B cell (primary cell): Measurements from ENCODE around the gene CACNG8. TPM values are rescaled to one million over a fixed set of nuclear protein-coding genes. Genes with fewer than 3 reads are reported as not detected.

Experiments used
- ATAC-seq: fragments of 200-7000 bp; cut with Tn5 transposase; one replicate; pipeline ENCODE4 v1.10.0; 2021; ENCODE audit warnings: low read depth, mild to moderate bottlenecking, moderate number of reproducible peaks, moderate library complexity
- CTCF ChIA-PET: fragments of 350-600 bp; sonication (Branson Sonifier 250); formaldehyde crosslinking; loops from one replicate; lab custom pipeline; 2021; ENCODE audit warnings: antibody characterized with exemption, inconsistent platforms; lab: Charles Lee
- POLR2A ChIA-PET: fragments of 350-600 bp; sonication (Branson Sonifier 250); formaldehyde crosslinking; loops from one replicate; lab custom pipeline; 2021; ENCODE audit warnings: antibody characterized with exemption; lab: Charles Lee
- DNase-seq: peaks from one replicate; pipeline ENCODE4 v3.0.0; 2013
- H2AFZ ChIP-seq: 2 replicates; pipeline ENCODE4 v1.6.1; 2012; ENCODE audit warnings: mild to moderate bottlenecking, low read depth, low read length; ENCODE audit not compliant: insufficient read depth, poor library complexity, severe bottlenecking
- H3K27ac ChIP-seq, 2 donors: 1 replicate in 1 of 2; 2 replicates in 1 of 2; pipeline ENCODE4 v1.5.1; 2012 to 2013; ENCODE audit warnings: low read length in 2 of 2, mild to moderate bottlenecking in 2 of 2, moderate library complexity in 1 of 2
- H3K27me3 ChIP-seq, 4 experiments: fragments of 200-600 bp in 1 of 4; sonication (generic) in 1 of 4; replicated peaks in 1 of 4; 1 replicate in 2 of 4; 2 replicates in 2 of 4; pipeline versions ENCODE4 v1.6.1 to v1.7.0; 2013 to 2016; ENCODE audit warnings: low read length in 3 of 4, mild to moderate bottlenecking in 2 of 4, mixed read lengths in 1 of 4, moderate library complexity in 1 of 4; ENCODE audit not compliant: insufficient read depth in 4 of 4, control insufficient read depth in 3 of 4; ENCODE audit errors: control extremely low read depth in 1 of 4
- H3K36me3 ChIP-seq, 2 experiments: replicated peaks in 1 of 2; 1 replicate in 1 of 2; 2 replicates in 1 of 2; pipeline versions ENCODE4 v1.6.1 to v1.7.1; 2013; ENCODE audit warnings: low read length in 1 of 2; ENCODE audit not compliant: insufficient read depth in 2 of 2, control insufficient read depth in 1 of 2; ENCODE audit errors: control extremely low read depth in 1 of 2, extremely low read depth in 1 of 2
- H3K4me1 ChIP-seq, 2 donors: fragments of 200-600 bp in 1 of 2; sonication (generic) in 1 of 2; 1 replicate in 1 of 2; 2 replicates in 1 of 2; pipeline versions ENCODE4 v1.5.1 to v1.6.1; 2013 to 2017; ENCODE audit warnings: low read length in 2 of 2; ENCODE audit not compliant: control insufficient read depth in 2 of 2, insufficient read depth in 2 of 2
- H3K4me2 ChIP-seq: replicated peaks from 2 replicates; pipeline ENCODE3; 2012; ENCODE audit warnings: mild to moderate bottlenecking, low read depth, low read length; ENCODE audit not compliant: poor library complexity, severe bottlenecking
- H3K4me3 ChIP-seq, 5 experiments: fragments of 200-600 bp in 1 of 5; sonication (generic) in 1 of 5; 1 replicate in 3 of 5; 2 replicates in 2 of 5; pipeline versions ENCODE4 v1.5.1 to v1.7.0; 2011 to 2016; ENCODE audit warnings: low read length in 4 of 5, mild to moderate bottlenecking in 4 of 5, low read depth in 2 of 5, control low read depth in 1 of 5, moderate library complexity in 1 of 5; ENCODE audit not compliant: insufficient read depth in 1 of 5; ENCODE audit errors: control extremely low read depth in 1 of 5, extremely low read depth in 1 of 5
- H3K79me2 ChIP-seq: fragments of 200-600 bp; sonication (generic); one replicate; pipeline ENCODE4 v1.6.0; 2016; ENCODE audit warnings: low read length; ENCODE audit not compliant: control insufficient read depth, insufficient read depth
- H3K9ac ChIP-seq: fragments of 200-600 bp; sonication (generic); 2 replicates; pipeline ENCODE4 v1.6.1; 2017; ENCODE audit warnings: mild to moderate bottlenecking, low read length, moderate library complexity
- H3K9me3 ChIP-seq, 3 donors: one replicate each; pipeline versions ENCODE4 v1.6.1 to v1.7.1; 2013; ENCODE audit warnings: low read length in 2 of 3; ENCODE audit not compliant: control insufficient read depth in 2 of 3, insufficient read depth in 1 of 3; ENCODE audit errors: control extremely low read depth in 1 of 3
- H4K20me1 ChIP-seq: 2 replicates; pipeline ENCODE4 v1.6.0; 2012; ENCODE audit warnings: mild to moderate bottlenecking, low read length; ENCODE audit not compliant: insufficient read depth, control insufficient read depth, poor library complexity, severe bottlenecking
- H3K27ac Mint-ChIP-seq: one replicate; pipeline ENCODE4 v1.8.0; 2021; ENCODE audit warnings: mixed read lengths
- H3K27me3 Mint-ChIP-seq: one replicate; pipeline ENCODE4 v1.8.0; 2021; ENCODE audit warnings: mixed read lengths
- H3K4me1 Mint-ChIP-seq: one replicate; pipeline ENCODE4 v1.8.0; 2021; ENCODE audit warnings: mixed read lengths
- H3K4me3 Mint-ChIP-seq: one replicate; pipeline ENCODE4 v1.8.0; 2021; ENCODE audit warnings: mixed read lengths
- H3K9me3 Mint-ChIP-seq: one replicate; pipeline ENCODE4 v1.8.0; 2022; ENCODE audit warnings: mixed read lengths; ENCODE audit not compliant: insufficient read depth
- EZH2 ChIP-seq: IDR thresholded peaks from 2 replicates; pipeline ENCODE4 v1.6.1; 2012; ENCODE audit warnings: borderline replicate concordance, low read depth, mild to moderate bottlenecking, moderate library complexity, low read length; ENCODE audit not compliant: insufficient read depth, poor library complexity, severe bottlenecking
- WGBS: methylation state at CpG from one replicate; pipeline ENCODE4 v1.1.5; 2013; ENCODE audit warnings: missing lambda C conversion rate; ENCODE audit not compliant: insufficient coverage; 5-methylcytosine and 5-hydroxymethylcytosine counted together
- intact Hi-C: fragments of 100-400 bp; cut with micrococcal nuclease; formaldehyde crosslinking; loops from one replicate; pipeline ENCODE4 v1.10.0; 2022
- polyA plus RNA-seq: library from polyadenylated mRNA; depleted of rRNA; stranded (reverse); fragments of >200 nt; gene quantifications from 2 replicates; pipeline ENCODE4 v1.2.3, GENCODE V29; 2012
- total RNA-seq, 2 donors: library from RNA; stranded (reverse); fragments of 120-200 nt in 1 of 2; gene quantifications; 1 replicate in 1 of 2; 2 replicates in 1 of 2; pipeline versions ENCODE4 v1.2.3 to v1.2.4, GENCODE V29; 2013 to 2022
- TF ChIP-seq, protein P1 (sequence below): fragments of 200-600 bp; IDR thresholded peaks from one replicate; pipeline ENCODE4 v1.8.0; 2022; ENCODE audit warnings: antibody characterized with exemption, mild to moderate bottlenecking

The CACNG8 gene
- total and polyA plus RNA-seq, 2 donors (not counting 1 experiment from before 2014, with no cell fraction given), result not detected

DNA sequence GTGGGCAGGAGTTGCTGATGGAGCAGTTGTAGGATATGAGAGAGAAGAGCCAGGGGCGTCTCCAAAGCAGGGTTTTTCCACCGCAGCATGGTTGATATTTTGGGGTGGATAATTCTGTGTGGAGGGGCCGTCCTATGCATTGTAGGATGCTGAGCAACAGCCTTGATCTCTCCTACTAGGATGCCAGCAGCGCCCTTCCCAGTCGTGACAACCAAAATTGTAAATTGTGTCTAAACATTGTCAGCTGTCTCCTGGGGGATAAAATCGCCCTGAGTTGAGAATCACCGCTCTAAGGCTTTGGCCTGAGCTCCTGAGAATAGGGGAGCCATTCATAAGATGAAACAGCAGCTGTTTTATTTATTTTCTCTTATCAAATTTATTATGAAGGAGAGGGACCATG lies 4.2 kb downstream of the CACNG8 start:
- 81% methylated on average over 3 of the region's 7 CpGs for WGBS
- Histone ChIP-seq H3K27me3 (peaks cover 0 to 26% (median 3%) of the 10 kb centered on the region in 4 experiments), H3K9ac (no peak overlapping the region), H3K4me3 (no peak overlapping the region), H3K27ac (no peak overlapping the region), H4K20me1 (no peaks in the 10 kb centered on the region), H3K4me2 (no peak overlapping the region), H3K9me3 (peaks cover 0 to 13% (median 0%) of the 10 kb centered on the region in 3 donors), H3K4me1 (no peaks in the 10 kb centered on the region), H3K79me2 (no peaks in the 10 kb centered on the region), H3K36me3 (no peaks in the 10 kb centered on the region), H2AFZ (no peak overlapping the region)
- ATAC-seq, result no peak
- TF ChIP-seq EZH2, result no peak
- TF ChIP-seq, protein P1, sequence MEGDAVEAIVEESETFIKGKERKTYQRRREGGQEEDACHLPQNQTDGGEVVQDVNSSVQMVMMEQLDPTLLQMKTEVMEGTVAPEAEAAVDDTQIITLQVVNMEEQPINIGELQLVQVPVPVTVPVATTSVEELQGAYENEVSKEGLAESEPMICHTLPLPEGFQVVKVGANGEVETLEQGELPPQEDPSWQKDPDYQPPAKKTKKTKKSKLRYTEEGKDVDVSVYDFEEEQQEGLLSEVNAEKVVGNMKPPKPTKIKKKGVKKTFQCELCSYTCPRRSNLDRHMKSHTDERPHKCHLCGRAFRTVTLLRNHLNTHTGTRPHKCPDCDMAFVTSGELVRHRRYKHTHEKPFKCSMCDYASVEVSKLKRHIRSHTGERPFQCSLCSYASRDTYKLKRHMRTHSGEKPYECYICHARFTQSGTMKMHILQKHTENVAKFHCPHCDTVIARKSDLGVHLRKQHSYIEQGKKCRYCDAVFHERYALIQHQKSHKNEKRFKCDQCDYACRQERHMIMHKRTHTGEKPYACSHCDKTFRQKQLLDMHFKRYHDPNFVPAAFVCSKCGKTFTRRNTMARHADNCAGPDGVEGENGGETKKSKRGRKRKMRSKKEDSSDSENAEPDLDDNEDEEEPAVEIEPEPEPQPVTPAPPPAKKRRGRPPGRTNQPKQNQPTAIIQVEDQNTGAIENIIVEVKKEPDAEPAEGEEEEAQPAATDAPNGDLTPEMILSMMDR, result no peak
- Mint-ChIP-seq H3K27ac (no peak overlapping the region), H3K4me1 (no peaks in the 10 kb centered on the region), H3K9me3 (no peaks in the 10 kb centered on the region), H3K27me3 (peaks cover 34% of the 10 kb centered on the region), H3K4me3 (no peak overlapping the region)
- no peak for DNase-seq
- intact Hi-C loops, result no loop called here
- ChIA-PET POLR2A (no interaction called here), CTCF (no interaction called here)

DNA sequence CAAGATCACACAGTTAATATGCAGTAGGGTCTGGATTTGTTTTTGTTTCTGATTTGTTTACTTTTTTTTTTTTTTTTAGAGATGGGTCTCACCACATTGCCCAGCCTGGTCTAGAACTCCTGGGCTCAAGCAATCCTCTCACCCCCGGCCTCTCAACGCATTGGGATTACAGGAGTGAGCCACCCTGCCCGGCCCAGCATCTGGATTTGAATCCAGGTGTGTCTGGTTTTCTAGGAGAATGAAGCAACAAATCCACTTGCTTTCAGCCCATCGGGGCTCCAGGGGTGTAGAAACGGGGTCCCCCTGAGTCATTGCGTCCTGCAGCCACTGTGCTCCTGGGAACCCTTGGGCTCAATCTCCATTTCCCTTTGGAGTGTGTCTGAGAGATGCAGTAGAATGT lies 6.6 kb downstream of the CACNG8 start:
- no peak overlapping the region for H3K9ac ChIP-seq
- TF ChIP-seq EZH2, result no peak
- TF ChIP-seq, protein P1, result no peak

More for the DNA sequence above, 6.6 kb downstream of the CACNG8 start:
- 90% methylated on average over 3 of the region's 6 CpGs for WGBS
- Histone ChIP-seq H4K20me1 (no peaks in the 10 kb centered on the region), H3K79me2 (no peaks in the 10 kb centered on the region), H3K9me3 (peaks cover 0 to 15% (median 0%) of the 10 kb centered on the region in 3 donors), H3K4me3 (no peak overlapping the region), H3K4me1 (no peaks in the 10 kb centered on the region), H3K27ac (no peak overlapping the region), H2AFZ (no peak overlapping the region), H3K4me2 (no peak overlapping the region), H3K36me3 (no peaks in the 10 kb centered on the region), H3K27me3 (peaks cover 0 to 13% (median 2%) of the 10 kb centered on the region in 4 experiments)
- H3K4me3 Mint-ChIP-seq, result no peak overlapping the region
- POLR2A ChIA-PET, result no interaction called here
- H3K9me3 Mint-ChIP-seq, result no peaks in the 10 kb centered on the region
- H3K4me1 Mint-ChIP-seq, result no peaks in the 10 kb centered on the region
- H3K27ac Mint-ChIP-seq, result no peak overlapping the region
- intact Hi-C loops, result no loop called here
- peaks cover 28% of the 10 kb centered on the region for H3K27me3 Mint-ChIP-seq
- no peak for ATAC-seq
- CTCF ChIA-PET, result no interaction called here
- no peak for DNase-seq
